SK-N-MC (cell line): ENCODE data around the gene ZSWIM3.

Experiments used
- EZH2 ChIP-seq: fragments of 200-600 bp; sonication (generic); IDR thresholded peaks from one replicate; pipeline ENCODE4 v1.6.1; 2017; ENCODE audit warnings: antibody characterized with exemption
- FOXP2 ChIP-seq: optimal IDR thresholded peaks from 2 replicates; pipeline ENCODE3; 2011; ENCODE audit warnings: mild to moderate bottlenecking, moderate library complexity; ENCODE audit not compliant: insufficient read depth; ENCODE audit errors: extremely low read length, control extremely low read depth
- POLR2AphosphoS5 ChIP-seq: IDR thresholded peaks from 2 replicates; pipeline ENCODE4 v1.6.1; 2012; ENCODE audit warnings: mild to moderate bottlenecking, low read depth, low read length, borderline replicate concordance

GRCh38 chr20:45913116-45913515 is 55.7 kb downstream of the ZSWIM3 start:
- no peak for TF ChIP-seq EZH2
- TF ChIP-seq POLR2AphosphoS5, result no peak
- TF ChIP-seq FOXP2, result no peak
